Measurements from ENCODE around the gene MCTP1.

MCTP1 gene

GRCh38 chr5:95070453-95070852 lies 214.4 kb downstream of the MCTP1 start:
- no peak for DNase-seq

- DNase-seq: no peak
Measured at GRCh38 chr5:95069948-95070347, 214.9 kb downstream of the MCTP1 start.

- no peak for DNase-seq
Measured at GRCh38 chr5:95069021-95069420, 215.9 kb downstream of the MCTP1 start.

DNA sequence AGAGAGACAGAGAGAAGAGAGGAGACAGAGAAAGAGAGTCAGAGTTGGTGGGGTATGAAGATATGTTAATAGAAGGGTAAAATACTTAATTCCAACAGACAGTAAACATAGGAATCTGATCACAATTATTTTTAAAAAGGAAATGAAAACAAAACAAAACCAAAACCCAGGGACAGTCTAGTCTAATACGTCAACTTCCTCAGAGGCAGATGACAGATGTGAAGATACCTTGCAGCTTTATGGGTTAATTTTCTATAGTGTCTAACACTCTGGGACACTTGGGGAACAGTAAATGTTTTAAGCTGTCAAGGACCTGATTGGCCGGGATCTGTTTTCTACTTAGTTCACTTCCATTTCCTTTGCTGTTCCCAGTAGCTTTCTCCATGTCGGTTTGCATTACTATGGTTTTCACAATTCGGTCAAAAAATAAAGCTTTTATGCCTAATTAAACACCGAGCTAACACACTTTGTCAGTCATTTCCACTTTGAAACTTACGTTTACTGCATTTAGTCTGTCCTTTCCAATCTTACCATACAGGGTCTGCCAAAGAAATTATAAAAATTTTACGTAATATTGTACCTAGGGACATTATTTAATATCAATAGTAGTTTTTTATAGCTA lies 216.5 kb downstream of the MCTP1 start:
- no peak for DNase-seq

GRCh38 chr5:95066048-95066447 lies 218.8 kb downstream of the MCTP1 start:
- no peak for DNase-seq

- DNase-seq: no peak
Measured at GRCh38 chr5:95063492-95063891, 221.4 kb downstream of the MCTP1 start.

DNA sequence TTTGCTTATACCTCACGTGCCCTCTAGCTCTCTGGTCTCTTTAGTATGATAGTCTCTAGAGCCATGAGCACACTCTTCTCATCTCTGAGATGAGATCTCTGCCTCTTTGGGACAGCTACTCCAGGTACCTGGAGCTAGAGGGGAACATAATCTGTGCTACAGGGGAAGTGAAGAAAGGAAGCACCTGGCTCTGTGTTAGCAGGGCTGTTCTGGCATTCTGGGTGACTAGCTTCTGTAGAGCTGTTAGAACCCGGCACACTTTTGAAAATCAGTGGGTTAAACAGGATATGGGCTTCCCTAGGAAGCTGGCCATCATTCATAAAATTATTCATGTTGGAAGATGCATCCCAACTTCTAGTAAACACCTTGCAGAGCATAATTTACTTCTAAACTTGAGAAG lies 224.8 kb downstream of the MCTP1 start:
- DNase-seq: no peak

GRCh38 chr5:95059636-95060035 lies 225.3 kb downstream of the MCTP1 start:
- no peak for DNase-seq

DNA sequence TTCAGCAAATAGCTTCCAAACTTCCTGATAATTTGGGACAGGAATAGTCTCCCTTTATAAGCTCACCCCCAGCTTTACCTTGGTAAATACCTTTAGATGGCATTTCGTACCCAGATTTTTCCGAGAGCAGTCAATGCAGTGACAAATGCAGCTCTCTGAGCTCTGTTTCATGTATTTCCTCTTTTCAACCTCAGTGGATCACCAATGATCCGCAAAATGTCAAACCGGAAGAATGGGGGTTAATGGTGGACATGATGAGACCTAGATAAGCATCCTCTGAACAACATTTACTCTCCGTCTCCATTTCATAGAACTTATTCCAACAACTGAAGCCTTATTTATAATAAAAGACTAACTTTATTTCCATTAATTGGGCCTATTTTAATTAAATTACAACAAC lies 227.3 kb downstream of the MCTP1 start:
- no peak for DNase-seq

DNA sequence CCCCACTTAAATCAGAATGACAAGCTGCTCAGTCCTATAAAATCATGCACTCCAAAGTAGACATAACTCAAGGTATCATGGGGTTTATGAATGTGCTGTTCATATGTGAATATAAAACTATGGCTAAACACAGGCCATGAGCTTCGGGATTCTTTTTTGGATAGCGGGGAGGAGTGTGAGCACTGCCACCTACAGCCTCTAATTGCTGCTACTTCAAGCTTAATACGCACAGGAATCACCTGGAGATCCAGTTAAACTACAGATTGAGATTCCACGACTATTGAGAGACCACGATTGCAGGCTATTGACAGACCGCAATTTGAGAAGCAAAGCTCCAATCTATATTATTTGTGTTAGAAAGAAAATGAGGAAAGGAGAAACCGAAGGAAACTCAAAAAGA lies 231.6 kb downstream of the MCTP1 start:
- DNase-seq: no peak

DNA sequence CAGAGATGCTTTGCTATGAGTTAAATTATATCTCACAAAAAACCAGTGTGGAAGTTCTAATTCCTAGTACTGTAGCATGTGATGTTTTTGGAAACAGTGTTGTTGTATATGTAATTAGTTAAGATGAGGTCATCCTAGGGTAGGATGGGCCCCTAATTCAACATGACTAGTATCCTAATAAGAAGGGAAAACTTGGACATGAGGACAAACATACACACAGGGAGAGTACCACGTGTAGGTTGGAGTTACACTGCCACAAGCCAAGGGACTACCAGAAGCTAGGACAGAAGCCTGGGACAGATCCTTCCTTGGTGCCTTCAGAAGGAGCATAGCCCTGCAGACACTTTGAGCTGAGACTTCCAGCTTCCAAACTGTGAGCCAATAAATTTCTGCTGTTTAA lies 234.2 kb downstream of the MCTP1 start:
- DNase-seq: no peak

- DNase-seq: no peak
Measured at GRCh38 chr5:95048628-95049027, 236.3 kb downstream of the MCTP1 start.

DNA sequence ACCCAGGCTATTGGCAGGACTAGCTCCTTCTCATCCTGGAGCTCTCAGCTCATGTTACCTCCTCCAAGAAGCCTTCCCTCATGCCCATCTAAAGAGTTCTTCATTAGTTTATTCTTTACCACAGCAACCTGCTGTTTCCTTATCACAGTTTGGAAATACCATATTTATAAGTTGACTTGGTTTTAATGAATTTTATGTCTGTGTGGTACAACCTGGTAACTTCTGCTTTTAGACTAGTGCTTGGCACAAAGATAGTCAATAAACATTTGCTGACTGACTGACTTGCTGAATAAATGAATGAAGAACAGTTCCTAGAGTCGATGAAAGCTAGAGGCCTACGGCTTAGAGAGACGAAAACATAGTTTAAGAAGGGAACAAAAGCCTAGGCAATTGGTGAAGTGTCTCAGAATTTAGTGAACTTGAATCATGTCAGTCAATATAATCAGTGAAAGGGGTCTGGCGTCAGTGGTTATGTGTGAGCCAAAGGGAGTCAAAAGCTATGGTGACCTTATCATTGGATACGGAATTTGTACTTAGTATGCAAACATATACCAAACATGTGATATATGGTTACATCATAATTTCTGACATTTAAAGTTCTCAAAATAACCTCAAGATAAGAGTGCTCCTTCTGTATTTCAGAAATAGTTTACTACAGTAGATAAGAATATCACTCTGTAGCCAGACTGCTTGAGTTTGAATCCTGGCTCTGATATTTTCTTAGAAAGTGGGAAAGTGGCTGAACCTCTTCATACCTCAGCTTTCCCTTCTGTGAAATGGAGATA lies 239.5 kb downstream of the MCTP1 start:
- no peak for DNase-seq

DNA sequence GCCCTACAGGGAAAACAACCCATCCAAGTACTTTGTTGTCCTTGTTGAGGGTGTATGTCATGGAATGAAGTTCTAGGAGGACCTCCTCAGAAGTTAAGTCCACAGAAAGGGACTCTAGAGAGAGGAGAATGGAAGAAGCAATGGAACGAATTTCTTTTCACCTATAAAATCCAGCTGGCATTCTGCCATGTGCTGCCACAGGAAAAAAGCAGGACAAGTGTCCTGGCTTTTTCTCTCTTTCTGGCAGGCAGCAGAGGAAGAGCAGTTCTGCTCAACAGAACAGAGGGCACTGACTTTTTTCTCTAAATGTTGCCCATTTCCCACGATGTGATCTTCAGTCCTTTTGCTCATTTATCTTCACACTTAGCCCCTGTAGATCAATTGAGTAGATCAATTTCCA lies 240.8 kb downstream of the MCTP1 start:
- DNase-seq: no peak

GRCh38 chr5:95043648-95044047 lies 241.2 kb downstream of the MCTP1 start:
- DNase-seq: no peak

GRCh38 chr5:95043234-95043633 lies 241.7 kb downstream of the MCTP1 start:
- DNase-seq: no peak

- DNase-seq: no peak
Measured at GRCh38 chr5:95042037-95042436, 242.9 kb downstream of the MCTP1 start.

DNA sequence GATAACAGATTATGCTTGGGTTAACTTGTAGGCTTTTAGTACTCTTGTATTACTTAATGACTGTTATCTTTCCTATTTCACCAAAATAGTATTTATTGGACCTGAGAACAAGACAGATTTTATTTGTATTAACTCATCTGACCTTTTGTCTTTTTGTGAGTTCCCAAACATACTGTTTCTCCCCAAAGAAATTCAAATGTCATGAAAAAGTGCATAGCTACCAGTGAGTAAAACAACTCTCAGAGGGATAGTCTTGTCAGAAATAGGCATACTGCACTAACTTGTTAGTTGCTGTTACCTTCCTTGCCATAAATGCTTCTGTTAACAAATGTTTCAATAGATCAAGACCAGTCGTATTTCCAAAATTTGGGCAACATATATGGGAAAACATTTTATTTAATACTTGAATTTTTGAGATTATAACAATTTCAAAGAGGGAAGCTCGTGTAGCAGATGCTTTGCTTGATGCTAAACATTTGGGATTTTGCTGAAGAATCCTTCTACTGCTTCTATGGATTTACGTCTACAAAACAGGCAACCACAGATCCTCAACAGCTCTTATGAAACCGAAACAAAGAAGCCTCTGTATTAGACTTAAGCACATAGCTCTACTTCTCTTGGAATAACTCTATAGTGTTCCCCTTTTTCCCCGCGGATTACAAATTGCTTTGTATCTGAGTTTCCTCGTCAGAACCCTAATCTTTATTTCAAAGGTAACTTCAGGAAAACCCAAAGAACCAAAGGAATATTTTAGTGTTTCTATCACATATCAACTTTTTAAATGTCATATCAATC lies 248.8 kb downstream of the MCTP1 start:
- DNase-seq: no peak

- DNase-seq: no peak
Measured at GRCh38 chr5:95032801-95033200, 252.1 kb downstream of the MCTP1 start.

DNA sequence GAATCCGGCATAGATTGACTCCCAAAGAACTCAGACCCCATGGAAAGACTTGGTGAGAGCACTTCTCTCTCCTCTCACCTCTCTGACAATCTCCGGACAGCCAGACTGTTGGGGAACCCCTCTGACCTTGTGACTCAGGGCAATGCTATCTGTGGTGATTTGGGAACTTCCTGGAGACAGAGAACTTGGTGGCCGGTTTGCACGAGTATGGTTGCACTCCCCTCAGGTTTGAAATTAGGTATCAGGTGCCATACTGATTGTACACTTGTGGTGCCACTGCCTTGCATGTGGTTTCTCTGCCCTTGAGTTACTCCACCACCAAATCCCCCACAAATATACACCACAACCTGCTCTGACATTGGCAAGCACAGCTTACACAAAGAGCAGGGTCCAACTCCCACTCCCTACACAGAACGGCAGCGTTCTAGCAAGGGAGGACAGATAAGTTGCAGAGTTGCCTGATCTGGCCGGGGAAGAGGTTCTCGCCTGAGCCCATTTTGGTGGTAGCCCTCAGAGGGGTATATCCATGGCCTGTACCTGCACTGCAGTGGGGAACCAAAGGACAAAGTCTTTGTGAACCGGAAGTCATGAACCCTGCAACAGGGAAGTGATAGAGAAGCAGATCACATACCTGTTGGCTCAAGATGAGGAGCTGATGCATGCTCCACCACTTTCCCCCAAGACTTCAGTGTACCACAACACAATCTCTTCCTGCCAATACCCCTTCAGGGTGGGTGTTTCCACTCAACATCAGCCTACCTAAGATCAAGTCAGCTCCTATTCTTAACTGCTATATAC lies 255.1 kb downstream of the MCTP1 start:
- DNase-seq: no peak

GRCh38 chr5:95027775-95028174 lies 257.1 kb downstream of the MCTP1 start:
- no peak for DNase-seq

DNA sequence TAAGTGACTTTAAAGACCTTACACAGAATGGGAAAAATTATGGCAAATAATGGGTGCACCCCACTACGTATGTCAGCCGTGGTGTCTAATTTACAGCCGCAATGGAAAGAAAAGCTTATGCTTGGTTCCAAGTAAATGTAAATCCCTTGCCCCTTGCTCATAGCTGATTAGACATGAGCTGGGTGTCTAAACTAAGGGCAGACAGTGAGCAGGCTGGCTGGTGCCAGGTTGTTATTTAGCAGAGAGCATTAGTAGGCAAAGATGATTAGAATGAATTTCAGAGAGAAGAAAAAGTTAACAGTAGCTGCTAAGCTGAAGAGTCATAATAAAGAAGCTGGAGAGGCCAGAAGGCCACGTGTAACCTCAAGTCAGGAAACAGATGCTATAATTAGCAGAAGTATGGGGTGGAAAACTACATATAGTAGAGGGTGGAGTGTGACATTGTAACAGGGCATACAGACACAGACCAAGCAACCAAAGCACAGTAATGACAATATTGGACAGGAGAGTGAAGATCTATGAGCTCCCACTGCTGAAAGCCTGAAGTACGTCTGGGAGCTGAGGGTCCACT lies 257.7 kb downstream of the MCTP1 start:
- no peak for DNase-seq

DNA sequence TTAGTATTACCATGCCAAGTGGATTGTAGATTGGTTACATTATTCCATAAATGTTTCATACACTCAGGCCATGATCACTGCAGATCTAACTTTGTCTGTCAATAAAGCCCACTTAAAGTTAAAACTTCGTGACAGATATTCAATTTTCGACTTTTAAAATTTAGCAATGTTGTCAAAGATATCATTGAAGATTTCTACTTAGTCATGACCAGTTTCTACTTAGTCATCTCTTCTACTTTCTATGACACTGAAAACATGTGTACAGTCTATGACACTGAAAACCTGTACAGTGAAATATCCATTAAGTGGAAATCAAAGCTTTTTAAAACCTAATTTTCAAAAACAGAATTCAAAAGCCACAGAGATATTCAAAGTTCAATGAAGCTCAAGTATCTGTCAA lies 258.2 kb downstream of the MCTP1 start:
- no peak for DNase-seq
